Cardiac muscle cell (in vitro differentiated cells and primary cell): ENCODE data around the gene NR2C1. TPM values are rescaled to one million over a fixed set of nuclear protein-coding genes. Genes with fewer than 3 reads are reported as not detected.
"Not testable (repeated sequence)": the region's sequence is repeated elsewhere in the genome, so short reads cannot be mapped to it uniquely, and the experiment has no call there.

ENCODE experiments used
- DNase-seq, 2 donors: peaks; one replicate each; pipeline versions ENCODE4 v3.0.0 to v3.0.0-alpha.2; 2010 to 2017; ENCODE audit warnings: low read depth in 1 of 2, low spot score in 1 of 2
- H3K27ac ChIP-seq: fragments of 200-600 bp; sonication (generic); 2 replicates; pipeline ENCODE4 v1.5.1; 2016
- H3K27me3 ChIP-seq: fragments of 200-600 bp; sonication (generic); 2 replicates; pipeline ENCODE4 v1.6.0; 2016; ENCODE audit warnings: control low read depth
- H3K36me3 ChIP-seq: fragments of 200-600 bp; sonication (generic); 2 replicates; pipeline ENCODE4 v1.5.1; 2016; ENCODE audit warnings: control low read depth
- H3K4me1 ChIP-seq: fragments of 200-600 bp; sonication (generic); 2 replicates; pipeline ENCODE4 v1.8.1; 2017; ENCODE audit warnings: low read depth, mild to moderate bottlenecking, mixed run types
- H3K4me3 ChIP-seq: fragments of 200-600 bp; sonication (generic); 2 replicates; pipeline ENCODE4 v1.5.1; 2016; ENCODE audit warnings: mild to moderate bottlenecking
- H3K9me3 ChIP-seq: fragments of 200-600 bp; sonication (generic); 2 replicates; pipeline ENCODE4 v1.5.1; 2017; ENCODE audit warnings: low read depth, mild to moderate bottlenecking, control low read depth
- polyA plus RNA-seq: library from polyadenylated mRNA; unstranded; fragments of >200 nt; fragmentation: Nextera tagmentation; extraction: Ambion mirVana; gene quantifications from 2 replicates; pipeline ENCODE4 v1.2.1, GENCODE V29; 2016
- total RNA-seq: library from RNA; depleted of rRNA; stranded (reverse); fragments of >200 nt; gene quantifications from 2 replicates; pipeline ENCODE4 v1.2.3, GENCODE V29; 2016
- TF ChIP-seq, protein P1 (sequence below): IDR thresholded peaks from 2 replicates; pipeline ENCODE4 v1.5.1; 2012; ENCODE audit warnings: low read depth, mild to moderate bottlenecking, low read length

The NR2C1 gene
- total and polyA plus RNA-seq, 2 experiments from 2014 or later: 38.1 to 113 TPM

DNA sequence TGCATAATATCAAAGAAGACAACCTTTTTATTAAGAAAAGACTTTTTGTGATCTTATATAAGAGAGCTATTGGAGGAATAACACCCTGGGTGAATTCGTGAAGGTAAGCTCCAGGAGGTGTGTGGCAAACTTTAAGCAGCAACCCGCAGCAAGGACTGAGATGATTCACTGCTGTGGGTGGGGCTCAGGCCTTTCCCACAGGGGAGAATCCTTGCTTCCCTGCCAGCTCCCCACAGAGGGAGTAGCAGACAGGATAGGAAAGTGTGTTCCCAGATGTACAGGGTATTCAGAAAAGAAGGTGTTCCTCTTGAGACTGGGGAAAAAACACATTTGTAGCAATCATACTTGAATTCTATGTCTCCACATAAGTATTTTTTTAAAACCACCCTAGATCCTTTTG is 79.1 kb downstream of the NR2C1 start:
- no peak overlapping the region for H3K27ac ChIP-seq
- peak in 1 of 2 donors; percentile 58 for DNase-seq

DNA sequence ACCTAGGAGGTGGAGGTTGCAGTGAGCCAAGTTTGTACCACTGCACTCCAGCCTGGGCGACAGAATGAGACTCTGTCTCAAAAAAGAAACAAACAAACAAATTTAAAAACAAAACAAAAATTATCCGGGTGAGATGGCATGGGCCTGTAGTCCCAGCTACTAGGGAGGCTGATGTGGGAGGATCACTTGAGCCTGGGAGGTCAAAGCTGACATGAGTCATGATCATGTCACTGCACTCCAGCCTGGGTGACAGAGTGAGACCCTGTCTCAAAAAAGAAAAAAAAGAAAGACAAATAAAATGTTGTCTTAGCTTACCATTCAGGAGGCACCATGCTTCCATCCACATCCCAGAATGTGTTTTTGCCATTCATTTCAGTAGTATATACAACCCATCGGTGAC is 79.6 kb downstream of the NR2C1 start:
- not testable (repeated sequence) for H3K27ac ChIP-seq, DNase-seq, H3K27me3 ChIP-seq, H3K36me3 ChIP-seq, H3K4me1 ChIP-seq, H3K4me3 ChIP-seq, H3K9me3 ChIP-seq

More for the DNA sequence above, 79.1 kb downstream of the NR2C1 start:
- no peaks in the 10 kb centered on the region for H3K4me1 ChIP-seq
- no peaks in the 10 kb centered on the region for H3K9me3 ChIP-seq
- TF ChIP-seq, protein P1, sequence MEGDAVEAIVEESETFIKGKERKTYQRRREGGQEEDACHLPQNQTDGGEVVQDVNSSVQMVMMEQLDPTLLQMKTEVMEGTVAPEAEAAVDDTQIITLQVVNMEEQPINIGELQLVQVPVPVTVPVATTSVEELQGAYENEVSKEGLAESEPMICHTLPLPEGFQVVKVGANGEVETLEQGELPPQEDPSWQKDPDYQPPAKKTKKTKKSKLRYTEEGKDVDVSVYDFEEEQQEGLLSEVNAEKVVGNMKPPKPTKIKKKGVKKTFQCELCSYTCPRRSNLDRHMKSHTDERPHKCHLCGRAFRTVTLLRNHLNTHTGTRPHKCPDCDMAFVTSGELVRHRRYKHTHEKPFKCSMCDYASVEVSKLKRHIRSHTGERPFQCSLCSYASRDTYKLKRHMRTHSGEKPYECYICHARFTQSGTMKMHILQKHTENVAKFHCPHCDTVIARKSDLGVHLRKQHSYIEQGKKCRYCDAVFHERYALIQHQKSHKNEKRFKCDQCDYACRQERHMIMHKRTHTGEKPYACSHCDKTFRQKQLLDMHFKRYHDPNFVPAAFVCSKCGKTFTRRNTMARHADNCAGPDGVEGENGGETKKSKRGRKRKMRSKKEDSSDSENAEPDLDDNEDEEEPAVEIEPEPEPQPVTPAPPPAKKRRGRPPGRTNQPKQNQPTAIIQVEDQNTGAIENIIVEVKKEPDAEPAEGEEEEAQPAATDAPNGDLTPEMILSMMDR: no peak
- H3K4me3 ChIP-seq: no peak overlapping the region
- H3K27me3 ChIP-seq: no peaks in the 10 kb centered on the region
- peaks cover 8% of the 10 kb centered on the region for H3K36me3 ChIP-seq

DNA sequence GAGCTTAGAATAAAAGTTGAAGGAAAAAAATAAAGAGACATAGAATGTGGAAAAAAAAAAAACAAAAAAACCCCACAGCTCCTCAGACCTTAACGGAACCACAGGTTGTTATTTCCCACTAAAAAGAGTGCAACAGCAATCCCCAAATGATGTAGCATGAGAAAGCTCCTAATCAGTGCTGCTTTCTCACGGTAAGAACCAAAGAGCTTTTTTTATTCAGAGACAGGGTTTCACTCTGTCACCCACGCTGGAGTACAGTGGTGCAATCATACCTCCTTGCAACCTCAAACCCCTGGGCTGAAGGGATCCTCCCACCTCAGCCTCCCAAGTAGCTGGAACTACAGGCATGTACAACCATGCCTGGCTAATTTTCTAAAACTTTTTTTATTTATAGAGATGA is 83.2 kb downstream of the NR2C1 start:
- Histone ChIP-seq H3K27ac (no peak overlapping the region), H3K27me3 (no peaks in the 10 kb centered on the region), H3K9me3 (no peaks in the 10 kb centered on the region), H3K4me1 (no peaks in the 10 kb centered on the region), H3K36me3 (peaks cover 5% of the 10 kb centered on the region), H3K4me3 (no peak overlapping the region)
- TF ChIP-seq, protein P1: no peak
- DNase-seq: no peak

DNA sequence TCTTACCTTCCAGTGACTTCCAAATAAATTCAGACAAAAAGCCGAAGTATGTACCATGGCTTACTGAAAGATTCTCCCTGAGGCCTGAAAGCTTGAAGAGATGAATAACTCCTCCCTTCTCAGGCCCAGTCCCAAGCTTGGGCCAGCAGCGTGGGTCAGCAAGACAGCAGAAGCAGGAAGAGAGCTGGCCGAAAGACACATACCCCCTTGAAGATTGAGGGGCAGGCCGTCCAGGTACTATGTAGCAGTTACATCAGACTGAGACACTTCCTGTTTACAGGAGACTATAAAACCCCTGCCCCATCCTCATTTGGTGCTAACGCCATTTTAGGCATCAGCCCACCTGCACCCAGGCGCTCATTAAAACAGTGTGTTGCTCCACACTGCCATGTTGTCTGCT is 84.9 kb downstream of the NR2C1 start:
- DNase-seq: no peak
- Histone ChIP-seq H3K4me3 (no peak overlapping the region), H3K9me3 (no peaks in the 10 kb centered on the region), H3K36me3 (no peaks in the 10 kb centered on the region), H3K27me3 (no peaks in the 10 kb centered on the region), H3K4me1 (no peaks in the 10 kb centered on the region), H3K27ac (no peak overlapping the region)
- TF ChIP-seq, protein P1: no peak

DNA sequence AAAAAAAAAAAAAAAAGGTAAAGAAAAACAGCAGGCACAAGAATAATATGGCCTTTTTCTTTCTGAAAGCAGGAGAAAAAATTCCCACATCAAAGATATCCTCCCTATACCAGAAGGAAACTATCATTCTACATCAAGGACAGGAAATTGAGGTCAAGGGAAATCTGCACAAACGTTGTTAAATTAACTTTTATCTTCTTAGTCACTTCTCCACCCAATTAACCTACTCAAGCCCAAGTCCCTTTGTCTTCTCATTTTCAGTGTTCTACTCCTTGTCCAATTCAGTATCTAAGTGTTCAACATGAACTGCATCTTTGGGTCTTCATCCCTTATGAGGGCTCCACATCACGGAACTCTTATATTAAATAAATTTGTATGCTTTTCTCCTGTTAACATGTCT is 85.6 kb downstream of the NR2C1 start:
- no peak for DNase-seq
- H3K27ac ChIP-seq: no peak overlapping the region
- TF ChIP-seq, protein P1: no peak

DNA sequence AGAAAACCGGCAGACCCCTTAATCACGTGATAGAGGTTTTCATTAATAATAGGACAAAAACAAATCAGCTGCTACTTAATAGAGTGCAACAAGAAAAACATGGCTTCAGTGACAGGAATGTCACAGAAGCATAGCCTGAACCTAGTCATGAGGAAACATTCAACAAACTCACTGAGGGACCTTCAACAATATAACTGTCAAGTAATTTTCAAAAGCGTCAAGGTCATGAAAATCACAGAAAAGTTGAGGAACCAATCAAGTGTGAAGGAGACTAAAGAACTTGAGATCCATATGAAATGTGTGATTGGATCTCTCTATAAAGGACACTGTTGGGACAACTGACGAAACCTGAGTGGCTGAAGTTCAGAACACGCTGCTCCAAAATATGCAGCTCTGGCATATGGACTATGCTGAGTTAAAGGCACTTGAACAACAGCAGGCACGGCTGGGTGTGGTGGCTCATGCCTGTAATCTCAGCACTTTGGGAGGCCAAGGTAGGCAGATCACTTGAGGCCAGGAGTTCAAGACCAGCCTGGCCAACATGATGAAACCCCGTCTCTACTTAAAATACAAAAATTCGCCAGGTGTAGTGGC is 86.2 kb downstream of the NR2C1 start:
- Histone ChIP-seq H3K9me3 (no peaks in the 10 kb centered on the region), H3K36me3 (no peaks in the 10 kb centered on the region), H3K4me3 (no peak overlapping the region), H3K4me1 (no peaks in the 10 kb centered on the region), H3K27me3 (no peaks in the 10 kb centered on the region), H3K27ac (no peak overlapping the region)
- TF ChIP-seq, protein P1: no peak
- DNase-seq: no peak

More for the DNA sequence above, 85.6 kb downstream of the NR2C1 start:
- H3K4me3 ChIP-seq: no peak overlapping the region
- no peaks in the 10 kb centered on the region for H3K27me3 ChIP-seq
- H3K4me1 ChIP-seq: no peaks in the 10 kb centered on the region
- H3K36me3 ChIP-seq: no peaks in the 10 kb centered on the region
- H3K9me3 ChIP-seq: no peaks in the 10 kb centered on the region

DNA sequence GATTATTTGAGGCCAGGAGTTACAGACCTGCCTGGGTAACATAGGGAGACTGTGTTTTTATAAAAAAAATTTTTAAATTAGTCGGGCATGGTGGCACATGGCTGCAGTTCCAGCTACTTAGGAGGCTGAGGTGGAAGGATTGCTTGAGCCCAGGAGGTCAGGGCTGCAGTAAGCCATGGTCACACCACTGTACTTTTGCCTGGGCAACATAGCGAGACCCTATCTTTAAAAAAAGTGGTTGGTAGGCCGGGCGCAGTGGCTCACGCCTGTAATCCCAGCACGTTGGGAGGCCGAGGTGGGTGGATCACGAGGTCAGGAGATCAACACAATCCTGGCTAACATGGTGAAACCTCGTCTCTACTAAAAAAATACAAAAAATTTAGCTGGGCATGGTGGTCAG is 88.3 kb downstream of the NR2C1 start:
- not testable (repeated sequence) for H3K27ac ChIP-seq, H3K36me3 ChIP-seq, H3K4me3 ChIP-seq, H3K4me1 ChIP-seq, DNase-seq, H3K9me3 ChIP-seq, H3K27me3 ChIP-seq
